Calu3 (cell line): Measurements from ENCODE around the gene MYO9B. TPM values are rescaled to one million over a fixed set of nuclear protein-coding genes. Genes with fewer than 3 reads are reported as not detected.

Experiments
- BruUV-seq: library from RNA; stranded (reverse); fragments of 400-500 nt; replicated peaks from 2 replicates; lab custom pipeline; 2021; lab: Mats Ljungman, UMichigan
- CTCF ChIA-PET: fragments of 300-600 bp; sonication (Branson Sonifier 250); formaldehyde crosslinking; loops from one replicate; lab custom pipeline; 2022; ENCODE audit warnings: antibody characterized with exemption; lab: Charles Lee
- DNase-seq: peaks from one replicate; pipeline ENCODE4 v3.0.0; 2022
- H3K27ac Mint-ChIP-seq: one replicate; pipeline ENCODE4 v1.8.0; 2022; ENCODE audit warnings: mixed read lengths; ENCODE audit not compliant: unreplicated experiment
- H3K27me3 Mint-ChIP-seq: one replicate; pipeline ENCODE4 v1.8.0; 2022; ENCODE audit warnings: mixed read lengths; ENCODE audit not compliant: unreplicated experiment
- H3K36me3 Mint-ChIP-seq: one replicate; pipeline ENCODE4 v1.8.0; 2022; ENCODE audit warnings: mild to moderate bottlenecking, moderate library complexity, mixed read lengths; ENCODE audit not compliant: insufficient read depth, unreplicated experiment
- H3K4me1 Mint-ChIP-seq: one replicate; pipeline ENCODE4 v1.8.0; 2022; ENCODE audit warnings: mild to moderate bottlenecking, low read depth, mixed read lengths; ENCODE audit not compliant: unreplicated experiment
- H3K4me3 Mint-ChIP-seq: one replicate; pipeline ENCODE4 v1.8.0; 2022; ENCODE audit warnings: mild to moderate bottlenecking, low read depth, moderate library complexity, mixed read lengths; ENCODE audit not compliant: unreplicated experiment
- H3K9me3 Mint-ChIP-seq: one replicate; pipeline ENCODE4 v1.8.0; 2022; ENCODE audit warnings: low read depth, mixed read lengths; ENCODE audit not compliant: unreplicated experiment
- intact Hi-C: fragments of 100-400 bp; cut with micrococcal nuclease; formaldehyde crosslinking; loops from one replicate; pipeline ENCODE4 v1.10.0; 2022; ENCODE audit not compliant: unreplicated experiment
- total RNA-seq: library from RNA; stranded (reverse); gene quantifications from 2 replicates; pipeline ENCODE4 v1.2.3, GENCODE V29; 2022
- TF ChIP-seq, protein P1 (sequence below): fragments of 200-600 bp; IDR thresholded peaks from one replicate; pipeline ENCODE4 v1.8.0; 2022; ENCODE audit warnings: antibody characterized with exemption; ENCODE audit not compliant: unreplicated experiment

The MYO9B gene
- total RNA-seq, 1 experiment from 2014 or later: 38.4 TPM

DNA sequence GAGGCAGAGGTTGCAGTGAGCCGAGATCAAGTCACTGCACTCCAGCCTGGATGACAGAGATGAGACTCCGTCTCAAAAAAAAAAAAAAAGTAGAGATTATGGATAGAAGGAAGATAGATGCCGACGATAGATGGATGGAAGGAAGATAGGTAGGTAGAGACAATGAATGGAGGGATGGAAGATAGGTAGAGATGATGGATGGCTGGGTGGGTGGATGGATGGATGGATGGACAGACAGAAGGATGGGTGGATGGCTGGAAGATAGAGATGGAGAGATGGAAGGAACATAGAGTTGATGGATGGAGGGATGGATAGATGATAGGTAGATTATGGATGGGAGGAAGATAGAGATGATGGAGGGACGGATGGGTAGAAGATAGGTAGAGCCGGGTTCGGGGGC lies 121.0 kb downstream of the MYO9B start:
- Mint-ChIP-seq H3K27me3 (no peaks in the 10 kb centered on the region), H3K4me1 (no peaks in the 10 kb centered on the region), H3K27ac (no peak overlapping the region), H3K9me3 (peaks cover 3% of the 10 kb centered on the region), H3K36me3 (peaks cover 28% of the 10 kb centered on the region), H3K4me3 (no peak overlapping the region)
- BruUV-seq: no TSS peak
- intact Hi-C loops: no loop called here
- TF ChIP-seq, protein P1, sequence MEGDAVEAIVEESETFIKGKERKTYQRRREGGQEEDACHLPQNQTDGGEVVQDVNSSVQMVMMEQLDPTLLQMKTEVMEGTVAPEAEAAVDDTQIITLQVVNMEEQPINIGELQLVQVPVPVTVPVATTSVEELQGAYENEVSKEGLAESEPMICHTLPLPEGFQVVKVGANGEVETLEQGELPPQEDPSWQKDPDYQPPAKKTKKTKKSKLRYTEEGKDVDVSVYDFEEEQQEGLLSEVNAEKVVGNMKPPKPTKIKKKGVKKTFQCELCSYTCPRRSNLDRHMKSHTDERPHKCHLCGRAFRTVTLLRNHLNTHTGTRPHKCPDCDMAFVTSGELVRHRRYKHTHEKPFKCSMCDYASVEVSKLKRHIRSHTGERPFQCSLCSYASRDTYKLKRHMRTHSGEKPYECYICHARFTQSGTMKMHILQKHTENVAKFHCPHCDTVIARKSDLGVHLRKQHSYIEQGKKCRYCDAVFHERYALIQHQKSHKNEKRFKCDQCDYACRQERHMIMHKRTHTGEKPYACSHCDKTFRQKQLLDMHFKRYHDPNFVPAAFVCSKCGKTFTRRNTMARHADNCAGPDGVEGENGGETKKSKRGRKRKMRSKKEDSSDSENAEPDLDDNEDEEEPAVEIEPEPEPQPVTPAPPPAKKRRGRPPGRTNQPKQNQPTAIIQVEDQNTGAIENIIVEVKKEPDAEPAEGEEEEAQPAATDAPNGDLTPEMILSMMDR: no peak
- CTCF ChIA-PET: no interaction called here
- no peak for DNase-seq

DNA sequence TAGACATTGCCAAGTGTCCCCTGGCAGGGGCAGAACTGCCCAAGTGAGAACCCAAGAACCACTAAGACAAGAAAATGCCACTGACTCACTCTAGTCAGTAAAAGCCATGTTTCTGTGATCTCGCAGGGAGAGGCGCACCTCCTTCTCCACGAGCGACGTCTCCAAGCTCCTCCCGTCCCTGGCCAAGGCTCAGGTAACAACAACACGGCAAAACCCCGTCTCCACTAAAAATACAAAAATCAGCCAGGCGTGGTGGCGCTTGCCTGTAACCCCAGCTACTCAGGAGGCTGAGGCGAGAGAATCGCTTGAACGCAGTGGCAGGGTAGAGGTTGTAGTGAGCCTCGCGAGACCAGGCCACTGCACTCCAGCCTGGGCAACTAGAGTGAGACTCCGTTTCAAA lies 122.1 kb downstream of the MYO9B start:
- CTCF ChIA-PET: no interaction called here
- peaks cover 38% of the 10 kb centered on the region for H3K36me3 Mint-ChIP-seq
- intact Hi-C loops: no loop called here
- H3K27me3 Mint-ChIP-seq: no peaks in the 10 kb centered on the region
- no peak for DNase-seq
- peaks cover 3% of the 10 kb centered on the region for H3K9me3 Mint-ChIP-seq
- TF ChIP-seq, protein P1: no peak
- BruUV-seq: no TSS peak
- no peak overlapping the region for H3K27ac Mint-ChIP-seq
- no peaks in the 10 kb centered on the region for H3K4me1 Mint-ChIP-seq
- H3K4me3 Mint-ChIP-seq: no peak overlapping the region

DNA sequence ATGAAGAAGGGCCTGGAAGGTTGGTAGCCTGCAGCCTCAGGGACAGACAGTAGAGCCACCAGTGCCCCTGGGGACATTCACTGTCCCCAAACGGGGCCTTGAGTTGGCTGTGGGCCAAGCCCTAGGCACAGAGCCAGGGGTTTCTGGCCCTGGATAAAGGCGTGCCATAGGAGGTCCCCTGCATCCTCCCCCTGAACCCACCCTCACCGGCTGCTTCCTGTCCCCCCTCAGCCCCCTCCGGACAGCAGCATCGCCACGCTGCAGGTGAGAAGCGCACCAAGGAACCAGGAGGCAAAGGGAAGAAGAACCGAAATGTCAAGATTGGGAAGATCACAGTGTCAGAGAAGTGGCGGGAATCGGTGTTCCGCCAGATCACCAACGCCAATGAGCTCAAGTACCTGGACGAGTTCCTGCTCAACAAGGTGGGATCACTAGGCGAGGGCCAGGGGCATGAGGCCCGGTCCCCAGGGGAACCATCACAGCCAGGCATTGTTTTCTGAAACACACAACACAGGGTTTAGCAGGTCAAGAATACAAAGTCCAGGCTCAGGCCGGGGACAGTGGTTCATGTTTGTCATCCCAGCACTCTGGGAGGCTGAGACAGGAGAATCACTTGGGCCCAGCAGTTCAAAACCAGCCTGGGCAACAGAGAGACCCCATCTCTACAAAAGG lies 125.0 kb downstream of the MYO9B start:
- no peaks in the 10 kb centered on the region for H3K4me1 Mint-ChIP-seq
- peaks cover 3% of the 10 kb centered on the region for H3K9me3 Mint-ChIP-seq
- CTCF ChIA-PET: no interaction called here
- no peak overlapping the region for H3K27ac Mint-ChIP-seq
- peaks cover 38% of the 10 kb centered on the region for H3K36me3 Mint-ChIP-seq
- intact Hi-C loops: no loop called here
- BruUV-seq: no TSS peak
- no peaks in the 10 kb centered on the region for H3K27me3 Mint-ChIP-seq
- TF ChIP-seq, protein P1: no peak
- H3K4me3 Mint-ChIP-seq: no peak overlapping the region
- no peak for DNase-seq

DNA sequence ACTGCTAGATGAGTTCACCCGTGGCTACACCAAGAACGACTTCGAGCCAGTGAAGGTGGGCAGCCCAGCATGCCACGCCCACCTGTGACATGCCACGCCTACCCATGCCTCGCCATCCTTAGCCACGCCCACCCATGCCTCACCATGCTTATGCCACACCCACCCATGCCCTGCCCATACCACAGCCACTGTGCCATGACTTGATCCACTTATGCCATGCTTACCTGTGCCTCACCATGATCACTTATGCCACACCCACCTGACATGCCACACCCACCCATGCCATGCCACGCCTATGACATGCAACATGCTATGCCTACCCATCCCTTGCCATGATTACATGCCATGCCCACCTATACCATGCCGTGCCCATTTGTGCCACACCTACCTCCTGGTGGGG lies 126.7 kb downstream of the MYO9B start:
- TF ChIP-seq, protein P1: no peak
- intact Hi-C loops: no loop called here
- CTCF ChIA-PET: no interaction called here
- no peak overlapping the region for H3K27ac Mint-ChIP-seq
- no peaks in the 10 kb centered on the region for H3K4me1 Mint-ChIP-seq
- H3K27me3 Mint-ChIP-seq: no peaks in the 10 kb centered on the region
- no peak for DNase-seq
- peaks cover 35% of the 10 kb centered on the region for H3K36me3 Mint-ChIP-seq
- H3K9me3 Mint-ChIP-seq: no peaks in the 10 kb centered on the region
- H3K4me3 Mint-ChIP-seq: no peak overlapping the region
- BruUV-seq: no TSS peak
